ENCODE results near the gene NDUFB10.
A peak's percentile ranks its signal among the peaks of the same experiment; 100 is the strongest.

NDUFB10 gene

DNA sequence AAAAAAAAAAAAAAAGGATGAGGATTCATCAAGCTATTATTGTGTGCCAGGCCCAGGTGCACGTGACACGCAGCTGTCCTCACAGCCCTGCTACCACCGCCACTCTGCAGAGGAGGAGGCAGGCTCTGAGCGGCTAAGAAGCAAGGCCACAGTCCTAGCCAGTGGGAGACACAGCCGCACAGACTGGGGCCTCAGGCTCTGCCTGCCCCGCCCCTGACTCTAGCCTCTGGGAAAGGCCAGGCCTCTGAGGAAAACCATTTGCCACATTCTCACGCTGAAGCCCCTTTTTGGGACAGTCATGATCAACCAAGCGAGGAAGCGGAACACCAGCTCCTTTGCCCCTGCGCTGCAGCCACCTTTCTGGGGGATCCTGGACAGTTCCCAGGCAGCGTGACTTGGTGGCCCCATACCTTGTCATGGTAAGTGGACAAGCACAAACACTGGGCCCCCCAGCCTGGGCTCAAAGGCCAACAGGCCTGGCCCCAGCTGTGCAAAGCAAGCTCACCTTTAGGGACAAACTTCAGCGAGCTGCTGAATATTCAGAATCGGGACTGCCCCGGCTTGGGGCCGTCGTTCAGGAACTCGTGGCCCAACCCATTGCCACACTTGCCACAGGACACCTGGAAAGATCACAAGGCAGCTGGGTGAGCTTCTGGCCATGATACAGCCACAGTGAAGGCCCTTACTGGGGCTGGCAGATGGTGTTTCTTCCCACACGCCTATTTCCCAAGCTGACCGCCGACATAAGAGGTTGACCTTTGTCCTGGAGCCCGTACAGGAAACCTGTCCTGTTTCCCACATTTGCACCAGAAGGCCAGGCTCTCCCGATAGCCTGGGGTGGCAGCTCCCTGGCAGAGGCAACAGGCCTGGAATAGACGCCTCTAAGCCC lies 18.8 kb upstream of the NDUFB10 start:
- peaks cover 14% of the 10 kb centered on the region; the same call in 1 of the 2 replicates for H3K4me1 ChIP-seq (ENCODE audit: control insufficient read depth, insufficient read depth, low read length)
- H3K27ac ChIP-seq (ENCODE audit: low read depth, low read length), result no peak overlapping the region
- H3K9me3 ChIP-seq (ENCODE audit: control insufficient read depth, insufficient read depth, low read depth, low read length), result no peaks in the 10 kb centered on the region
- H3K36me3 ChIP-seq (ENCODE audit: control insufficient read depth, insufficient read depth, low read length), result peaks cover 26% of the 10 kb centered on the region
- no peaks in the 10 kb centered on the region for H3K27me3 ChIP-seq (ENCODE audit: control insufficient read depth, insufficient read depth, low read length)
- no peak overlapping the region for H3K9ac ChIP-seq (ENCODE audit: low read length)
- H3K4me3 ChIP-seq (ENCODE audit: low read depth, low read length), result no peak overlapping the region

DNA sequence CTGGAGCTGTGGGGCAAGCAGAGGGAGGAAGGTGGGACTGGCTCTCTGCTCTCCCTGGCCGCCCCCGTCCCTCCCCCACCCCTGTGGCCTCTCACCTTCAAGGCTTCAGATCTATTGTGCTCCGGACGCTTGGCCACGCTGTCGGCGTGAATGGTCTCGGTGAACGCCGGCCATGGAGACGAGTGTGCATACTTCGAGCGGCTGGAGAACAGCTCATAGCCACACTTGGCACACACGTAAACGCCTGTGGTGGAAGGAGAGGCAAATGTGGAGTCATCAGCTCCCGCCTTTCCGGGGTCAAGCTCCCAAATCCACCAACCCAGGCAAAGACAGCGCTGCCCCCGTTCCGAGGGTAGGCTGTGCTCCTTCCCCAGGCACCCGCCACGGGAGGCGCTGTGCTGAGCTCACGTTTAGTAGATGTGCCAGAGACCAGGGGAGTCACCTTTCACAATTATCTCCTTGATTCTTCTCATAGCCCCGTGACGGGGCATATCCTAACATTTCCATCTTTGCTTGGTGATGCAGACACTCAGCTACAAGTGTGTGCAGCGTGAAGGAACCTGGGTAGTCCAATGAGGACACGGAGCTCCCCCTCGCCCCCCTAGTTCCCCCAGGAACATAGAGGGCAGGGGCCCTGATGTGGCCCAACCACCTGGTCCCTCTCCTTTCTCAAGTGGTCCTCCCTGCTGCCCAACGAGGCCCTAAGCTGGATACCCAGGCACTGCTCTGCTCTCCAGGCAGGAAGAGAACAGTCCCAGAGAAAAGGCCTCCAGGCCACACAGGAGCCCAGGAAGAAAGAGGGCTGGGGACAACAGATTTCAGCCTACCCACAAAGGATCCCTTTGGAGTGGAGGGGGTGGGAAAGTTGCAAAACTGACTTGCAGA lies 17.9 kb upstream of the NDUFB10 start:
- no peaks in the 10 kb centered on the region for H3K9me3 ChIP-seq (ENCODE audit: control insufficient read depth, insufficient read depth, low read depth, low read length)
- H3K27ac ChIP-seq (ENCODE audit: low read depth, low read length), result no peak overlapping the region
- peak overlapping the region; percentile 90 for H3K4me3 ChIP-seq (ENCODE audit: low read depth, low read length)
- H3K9ac ChIP-seq (ENCODE audit: low read length), result no peak overlapping the region
- peaks cover 14% of the 10 kb centered on the region; the same call in 1 of the 2 replicates for H3K4me1 ChIP-seq (ENCODE audit: control insufficient read depth, insufficient read depth, low read length)
- no peaks in the 10 kb centered on the region for H3K27me3 ChIP-seq (ENCODE audit: control insufficient read depth, insufficient read depth, low read length)
- peaks cover 26% of the 10 kb centered on the region for H3K36me3 ChIP-seq (ENCODE audit: control insufficient read depth, insufficient read depth, low read length)

DNA sequence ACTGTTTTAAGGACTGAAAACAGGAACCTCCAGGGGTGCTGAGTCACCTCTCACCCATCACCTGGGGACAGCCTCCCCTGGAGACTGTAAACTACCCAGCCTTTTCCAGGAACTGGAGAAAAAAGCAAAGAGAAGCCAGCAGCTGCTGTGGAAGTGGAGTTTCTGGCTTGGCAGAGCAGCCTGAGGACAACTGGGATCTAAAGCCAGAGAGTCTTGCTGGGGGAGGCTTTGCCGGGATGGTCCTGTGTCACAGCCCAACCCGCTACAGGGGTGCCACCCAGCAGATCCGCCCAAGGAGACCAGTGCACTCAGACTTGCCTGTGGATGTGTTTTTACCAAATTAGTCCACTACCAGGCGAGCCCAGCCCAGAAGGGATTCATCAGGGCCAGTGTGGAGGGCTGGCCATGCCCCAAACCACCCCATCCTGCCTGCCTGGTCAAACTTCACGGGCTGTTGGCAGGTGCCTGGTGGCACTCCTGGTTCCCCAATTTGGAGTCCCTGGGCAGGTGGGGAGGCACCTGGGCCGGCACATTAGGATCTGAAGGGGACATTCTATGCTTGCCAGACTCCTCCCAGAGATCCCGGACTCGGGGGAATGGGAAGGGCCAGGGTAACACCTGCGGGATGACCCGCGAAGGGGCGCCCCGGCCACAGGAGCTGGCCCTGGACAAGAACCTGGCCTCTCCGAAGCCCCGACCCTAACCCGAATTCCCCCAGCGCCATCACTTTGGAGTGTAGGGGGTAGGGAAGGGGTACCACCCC lies 17.1 kb upstream of the NDUFB10 start:
- Histone ChIP-seq H3K9ac (ENCODE audit: low read length) (peak overlapping the region; percentile 72), H3K27ac (ENCODE audit: low read depth, low read length) (no peak overlapping the region), H3K9me3 (ENCODE audit: control insufficient read depth, insufficient read depth, low read depth, low read length) (no peaks in the 10 kb centered on the region), H3K27me3 (ENCODE audit: control insufficient read depth, insufficient read depth, low read length) (no peaks in the 10 kb centered on the region), H3K4me3 (ENCODE audit: low read depth, low read length) (peak overlapping the region; percentile 90), H3K4me1 (ENCODE audit: control insufficient read depth, insufficient read depth, low read length) (peaks cover 14% of the 10 kb centered on the region; the same call in 1 of the 2 replicates), H3K36me3 (ENCODE audit: control insufficient read depth, insufficient read depth, low read length) (peaks cover 26% of the 10 kb centered on the region)

- H3K27me3 ChIP-seq (ENCODE audit: control insufficient read depth, insufficient read depth, low read length), result no peaks in the 10 kb centered on the region
- peak within 1 kb of the TSS; percentile 90 for H3K4me3 ChIP-seq (ENCODE audit: low read depth, low read length)
- peaks cover 25% of the 10 kb centered on the region for H3K36me3 ChIP-seq (ENCODE audit: control insufficient read depth, insufficient read depth, low read length)
- H3K9ac ChIP-seq (ENCODE audit: low read length), result peak within 1 kb of the TSS; percentile 72
- H3K27ac ChIP-seq (ENCODE audit: low read depth, low read length), result no peak within 1 kb of the TSS
- H3K4me1 ChIP-seq (ENCODE audit: control insufficient read depth, insufficient read depth, low read length), result peaks cover 14% of the 10 kb centered on the region; the same call in 1 of the 2 replicates
- no peaks in the 10 kb centered on the region for H3K9me3 ChIP-seq (ENCODE audit: control insufficient read depth, insufficient read depth, low read depth, low read length)
These were observed 16.3 kb upstream of the NDUFB10 start, which contains the start of gene MSRB1 for GRCh38 chr16:1942810-1943726. MSRB1 (minus strand) TSS chr16:1943199; CDS start chr16:1943156, 43 bp downstream.

GRCh38 chr16:1944612-1945199 lies 14.6 kb upstream of the NDUFB10 start:
- no peaks in the 10 kb centered on the region for H3K27me3 ChIP-seq (ENCODE audit: control insufficient read depth, insufficient read depth, low read length)
- no peak overlapping the region for H3K4me3 ChIP-seq (ENCODE audit: low read depth, low read length)
- H3K4me1 ChIP-seq (ENCODE audit: control insufficient read depth, insufficient read depth, low read length), result peaks cover 14% of the 10 kb centered on the region; the same call in 1 of the 2 replicates
- no peak overlapping the region for H3K9ac ChIP-seq (ENCODE audit: low read length)
- peaks cover 9% of the 10 kb centered on the region for H3K36me3 ChIP-seq (ENCODE audit: control insufficient read depth, insufficient read depth, low read length)
- no peak overlapping the region for H3K27ac ChIP-seq (ENCODE audit: low read depth, low read length)
- H3K9me3 ChIP-seq (ENCODE audit: control insufficient read depth, insufficient read depth, low read depth, low read length), result no peaks in the 10 kb centered on the region

GRCh38 chr16:1945559-1946391 lies 13.6 kb upstream of the NDUFB10 start:
- H3K4me3 ChIP-seq (ENCODE audit: low read depth, low read length), result no peak overlapping the region
- H3K9ac ChIP-seq (ENCODE audit: low read length), result no peak overlapping the region
- H3K9me3 ChIP-seq (ENCODE audit: control insufficient read depth, insufficient read depth, low read depth, low read length), result no peaks in the 10 kb centered on the region
- no peak overlapping the region for H3K27ac ChIP-seq (ENCODE audit: low read depth, low read length)
- peaks cover 2% of the 10 kb centered on the region for H3K36me3 ChIP-seq (ENCODE audit: control insufficient read depth, insufficient read depth, low read length)
- no peaks in the 10 kb centered on the region for H3K27me3 ChIP-seq (ENCODE audit: control insufficient read depth, insufficient read depth, low read length)
- peaks cover 14% of the 10 kb centered on the region; the same call in 1 of the 2 replicates for H3K4me1 ChIP-seq (ENCODE audit: control insufficient read depth, insufficient read depth, low read length)

DNA sequence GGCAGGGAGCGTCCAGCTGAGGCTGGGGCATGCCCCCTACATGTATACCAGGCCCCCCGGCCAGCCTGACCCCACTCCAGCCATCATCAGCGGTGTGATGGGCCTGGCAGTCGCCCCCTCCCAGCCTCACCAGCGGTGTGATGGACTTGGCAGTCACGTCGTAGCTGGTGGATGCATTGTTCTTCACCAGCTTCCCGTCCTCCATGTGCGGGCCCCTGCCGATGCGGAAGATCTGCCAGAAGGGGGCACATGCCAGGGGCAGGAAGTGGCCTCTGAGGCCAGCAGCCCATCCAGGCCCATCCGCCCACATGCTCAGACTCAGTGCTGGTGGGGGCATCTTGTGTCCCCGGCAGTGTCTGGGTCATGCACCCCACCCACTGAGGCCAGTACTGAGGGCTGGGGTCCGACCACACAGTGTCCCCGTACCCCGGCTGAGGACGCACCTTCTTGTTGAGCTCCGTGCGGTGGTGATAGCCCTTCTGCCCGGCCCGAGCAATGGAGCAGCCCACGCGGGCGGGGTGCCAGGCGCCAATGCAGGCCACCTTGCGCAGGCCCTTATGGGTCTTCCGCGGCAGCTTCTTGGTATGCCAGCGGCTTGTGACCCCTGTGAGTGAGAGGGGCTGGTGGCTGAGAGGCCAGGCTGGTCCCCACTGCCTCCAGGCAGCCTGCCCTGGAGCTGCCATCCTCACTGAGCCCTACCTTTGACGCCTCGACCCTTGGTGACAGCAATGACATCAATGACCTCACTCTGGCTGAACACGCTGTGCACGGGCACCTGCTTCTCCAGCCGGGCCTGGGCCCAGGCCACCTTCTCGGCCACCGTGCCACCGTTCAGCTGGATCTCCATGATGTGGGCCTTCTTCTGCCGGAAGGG lies 12.6 kb upstream of the NDUFB10 start:
- Histone ChIP-seq H3K27ac (ENCODE audit: low read depth, low read length) (no peak overlapping the region), H3K36me3 (ENCODE audit: control insufficient read depth, insufficient read depth, low read length) (no peaks in the 10 kb centered on the region), H3K27me3 (ENCODE audit: control insufficient read depth, insufficient read depth, low read length) (no peaks in the 10 kb centered on the region), H3K9me3 (ENCODE audit: control insufficient read depth, insufficient read depth, low read depth, low read length) (no peaks in the 10 kb centered on the region), H3K9ac (ENCODE audit: low read length) (no peak overlapping the region), H3K4me1 (ENCODE audit: control insufficient read depth, insufficient read depth, low read length) (peaks cover 8% of the 10 kb centered on the region; the same call in 1 of the 2 replicates), H3K4me3 (ENCODE audit: low read depth, low read length) (no peak overlapping the region)

DNA sequence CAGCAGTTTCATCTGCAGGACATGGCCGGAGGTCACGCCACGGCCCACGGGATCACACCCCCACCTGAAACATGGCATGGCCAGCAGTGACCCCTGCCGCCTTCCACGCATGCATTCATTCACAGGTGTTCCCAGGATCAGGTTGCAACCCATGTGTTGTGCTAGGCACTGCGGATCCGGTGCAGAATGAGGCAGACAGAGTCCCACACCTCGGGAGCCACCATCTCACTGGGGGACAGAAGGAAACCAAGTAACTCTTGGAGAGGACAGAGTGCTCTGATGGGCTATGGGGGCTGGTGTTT lies 12.0 kb upstream of the NDUFB10 start:
- Histone ChIP-seq H3K4me3 (ENCODE audit: low read depth, low read length) (no peak overlapping the region), H3K36me3 (ENCODE audit: control insufficient read depth, insufficient read depth, low read length) (no peaks in the 10 kb centered on the region), H3K4me1 (ENCODE audit: control insufficient read depth, insufficient read depth, low read length) (0 out of 2 replicates have a peak, but pooled peaks cover 3% of the 10 kb centered on the region), H3K9ac (ENCODE audit: low read length) (no peak overlapping the region), H3K27me3 (ENCODE audit: control insufficient read depth, insufficient read depth, low read length) (no peaks in the 10 kb centered on the region), H3K9me3 (ENCODE audit: control insufficient read depth, insufficient read depth, low read depth, low read length) (no peaks in the 10 kb centered on the region), H3K27ac (ENCODE audit: low read depth, low read length) (no peak overlapping the region)
